GM21528 (cell line): ENCODE results near the gene GBP7.

Source experiments
- ATAC-seq: cut with Tn5 transposase; IDR thresholded peaks from one replicate; pipeline ENCODE4 v1.9.1; 2021; ENCODE audit warnings: mild to moderate bottlenecking, moderate library complexity; ENCODE audit not compliant: unreplicated experiment, low FRiP score

GBP7 gene

DNA sequence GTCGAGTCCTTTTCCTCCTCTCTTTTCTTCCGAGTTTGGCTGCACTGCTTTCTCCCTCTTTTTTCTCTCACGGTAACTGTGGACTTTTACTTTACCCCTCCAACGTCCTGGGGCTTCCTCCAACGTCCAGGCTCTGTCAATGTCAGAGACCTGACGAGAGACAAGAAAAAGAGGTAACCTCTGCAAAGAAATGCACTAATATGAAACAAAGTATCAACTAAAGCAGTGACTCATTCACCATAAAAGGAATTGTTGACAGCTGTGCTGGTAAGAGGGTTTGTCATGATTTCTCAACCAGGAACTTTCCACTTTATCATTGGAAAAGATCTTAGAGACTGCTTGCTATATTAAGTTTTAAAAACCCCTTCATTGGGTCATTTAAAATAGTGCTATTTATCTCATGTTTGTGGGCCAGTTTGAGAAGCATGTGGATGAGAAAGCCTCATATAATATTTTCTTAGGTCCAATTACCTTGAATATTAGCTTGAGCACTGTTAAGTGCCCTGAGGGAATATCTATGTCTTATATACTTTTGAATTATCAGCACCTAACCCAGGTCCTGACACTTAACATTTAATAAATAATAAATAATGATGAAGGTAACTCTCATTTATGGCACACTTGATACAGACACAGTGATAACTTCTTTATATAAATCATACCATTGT, 49.8 kb downstream of the GBP7 start, which contains the start of gene GBP2:
Gene GBP2 (minus strand): TSS at position 202 of the 668 bp plus-strand sequence. CDS start 4,148 bp downstream, outside the sequence.
- peak; percentile 67 for ATAC-seq

DNA sequence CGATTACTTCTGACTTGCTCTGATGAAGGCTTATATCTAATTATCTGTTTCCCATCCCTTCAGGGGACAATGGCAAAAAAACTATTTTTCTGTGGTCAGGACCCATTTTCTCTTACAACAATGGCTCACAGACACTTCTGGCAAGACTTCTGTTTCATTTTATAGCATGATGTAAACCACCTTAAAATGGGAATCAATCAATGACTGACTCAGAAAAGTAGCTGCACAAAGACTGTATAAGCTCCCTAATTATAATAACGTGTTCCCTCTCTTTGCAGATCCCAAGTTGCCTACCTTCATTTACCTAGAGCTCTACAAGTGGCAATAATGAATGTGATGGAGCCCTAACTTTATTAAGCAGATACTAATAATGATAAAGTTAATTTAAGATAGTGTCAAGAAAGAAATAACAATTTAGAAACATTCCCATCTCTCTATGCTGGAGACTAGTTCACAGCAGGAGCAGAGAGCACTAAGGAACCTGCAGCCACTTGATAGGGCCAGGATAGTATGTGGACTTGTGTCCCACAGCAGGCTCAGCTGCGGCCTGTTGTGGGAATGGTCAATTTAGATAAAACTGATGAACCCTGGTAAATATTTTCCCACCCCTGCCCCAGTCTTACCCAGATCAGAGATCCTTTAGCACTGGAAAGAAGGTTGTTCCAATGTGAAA, 50.4 kb downstream of the GBP7 start:
- peak; percentile 37 for ATAC-seq

DNA sequence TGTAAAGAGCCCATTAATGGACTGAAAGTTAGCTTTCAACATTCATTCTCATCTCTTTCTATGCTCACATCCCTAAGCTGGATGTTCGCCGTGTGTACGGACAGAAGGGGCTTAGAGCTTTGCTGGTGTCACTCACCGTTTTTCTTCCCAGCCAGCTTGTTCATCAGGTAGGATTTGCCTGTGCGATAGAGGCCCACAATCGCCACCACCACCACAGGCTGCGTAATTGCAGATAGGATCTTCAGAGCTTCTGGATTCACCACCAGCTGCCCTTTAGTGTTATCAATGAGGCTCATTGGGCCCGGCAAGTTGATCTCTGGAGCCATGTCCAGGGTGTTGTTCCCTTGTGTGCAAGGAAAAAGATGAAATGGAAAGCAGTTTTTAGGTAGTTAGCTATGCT, 54.2 kb downstream of the GBP7 start:
- ATAC-seq = no peak

DNA sequence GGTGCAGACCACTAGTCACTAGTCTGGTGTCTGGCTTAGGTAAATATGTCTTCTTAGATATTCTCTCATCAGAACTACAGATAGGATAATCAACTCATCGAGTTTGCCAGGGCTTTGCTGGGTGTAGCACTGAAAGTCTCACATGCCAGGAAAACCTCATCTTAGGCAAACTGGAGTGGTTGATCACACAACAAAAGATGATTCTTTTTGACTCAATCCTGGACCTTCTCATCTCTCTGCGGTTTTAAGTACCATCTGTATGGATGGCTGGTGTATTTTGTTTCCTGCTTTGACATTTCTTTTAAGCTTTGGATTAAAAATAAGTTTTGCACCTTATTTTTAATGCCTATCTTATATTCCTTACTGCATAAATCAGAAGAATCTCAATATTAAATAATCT, 61.1 kb downstream of the GBP7 start:
- ATAC-seq = no peak

DNA sequence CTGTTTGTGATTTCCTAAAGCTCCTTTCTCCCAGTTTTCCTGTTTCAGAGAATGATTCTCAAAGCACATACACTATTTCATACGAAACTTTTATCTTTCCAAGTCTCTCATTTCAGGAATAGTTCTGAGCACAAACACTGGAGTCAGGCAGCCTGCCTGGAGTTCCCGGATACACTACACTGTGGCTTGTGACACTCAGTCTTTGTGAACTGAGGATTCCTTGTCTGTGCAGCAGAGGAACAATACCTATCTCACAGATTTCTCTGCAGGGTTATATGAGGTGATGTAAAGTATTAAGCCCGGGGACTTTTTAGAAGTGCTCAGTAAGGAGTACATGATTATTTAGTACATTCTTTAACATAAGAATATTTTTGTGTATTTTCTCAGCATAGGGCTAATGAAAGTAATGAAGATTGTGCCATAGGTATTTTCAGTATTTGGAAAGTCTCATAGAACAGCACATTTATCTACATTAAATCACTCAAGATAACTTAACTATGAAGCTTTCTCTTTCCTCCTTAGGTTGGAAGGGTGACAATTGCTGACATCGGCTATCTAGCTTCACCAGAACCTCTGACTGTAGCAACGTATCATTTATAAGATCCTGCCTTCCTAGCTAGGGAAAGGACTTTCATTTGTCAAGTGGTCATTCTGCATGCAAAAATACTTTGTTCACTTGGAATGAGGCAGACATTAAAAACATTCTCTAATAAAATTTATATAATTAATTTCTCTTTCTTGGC, 62.8 kb downstream of the GBP7 start:
- ATAC-seq = no peak

DNA sequence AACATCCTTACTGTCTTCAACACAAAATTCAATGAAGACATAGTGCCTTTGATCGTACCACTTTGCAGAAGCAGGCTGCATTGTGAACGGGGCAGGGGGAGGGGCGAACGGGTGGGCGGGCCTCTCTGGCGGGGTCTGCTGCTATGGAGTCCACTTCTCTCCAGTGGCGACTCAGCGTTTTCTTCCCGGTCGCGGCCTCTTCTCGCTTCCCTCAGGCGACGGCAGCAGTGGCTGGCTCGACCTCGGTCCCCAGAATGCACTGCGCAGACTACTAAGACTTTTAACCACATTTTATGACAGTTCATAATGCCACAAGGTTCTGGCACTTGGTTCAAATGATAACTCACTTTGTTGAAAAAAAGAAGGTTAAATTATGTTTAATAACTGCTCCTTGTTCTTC, 71.1 kb downstream of the GBP7 start:
- no peak for ATAC-seq

DNA sequence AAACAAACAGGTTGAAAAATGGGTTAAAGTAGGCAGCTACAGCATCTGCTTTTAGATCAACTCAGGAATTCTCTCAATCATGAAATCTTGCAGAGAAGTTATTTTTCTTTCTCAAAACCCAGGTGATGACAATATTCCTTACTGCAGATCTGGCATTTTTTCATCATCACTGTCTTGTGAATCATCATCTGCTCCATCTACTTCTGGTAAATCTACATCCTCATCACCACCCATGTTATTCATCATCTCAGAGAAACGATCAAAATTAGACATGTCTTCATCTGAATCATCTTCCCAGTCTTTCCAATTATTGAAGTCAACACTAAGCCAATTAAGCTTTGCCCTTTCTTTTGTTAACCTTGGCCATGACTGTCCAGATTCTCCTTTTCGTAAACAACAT, 71.7 kb downstream of the GBP7 start:
- ATAC-seq = no peak

DNA sequence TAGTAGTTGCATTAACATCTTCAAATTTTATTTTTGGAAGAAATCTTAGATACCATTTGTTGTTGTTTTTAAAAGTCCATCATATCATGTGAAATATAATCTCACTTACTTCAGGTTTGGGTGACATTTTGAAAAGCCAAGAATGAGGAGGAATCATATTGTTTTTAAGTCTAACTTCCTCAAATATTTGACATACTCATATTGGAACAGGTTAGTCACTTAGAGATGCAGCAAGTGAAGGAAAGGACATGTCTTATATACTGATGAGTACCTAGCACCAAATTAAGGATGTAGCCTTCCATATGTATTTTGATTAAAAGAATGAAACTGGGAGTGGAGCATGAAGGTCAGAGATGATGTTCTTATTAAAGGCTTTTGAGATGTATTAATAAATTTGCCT, 73.8 kb downstream of the GBP7 start:
- ATAC-seq = no peak

DNA sequence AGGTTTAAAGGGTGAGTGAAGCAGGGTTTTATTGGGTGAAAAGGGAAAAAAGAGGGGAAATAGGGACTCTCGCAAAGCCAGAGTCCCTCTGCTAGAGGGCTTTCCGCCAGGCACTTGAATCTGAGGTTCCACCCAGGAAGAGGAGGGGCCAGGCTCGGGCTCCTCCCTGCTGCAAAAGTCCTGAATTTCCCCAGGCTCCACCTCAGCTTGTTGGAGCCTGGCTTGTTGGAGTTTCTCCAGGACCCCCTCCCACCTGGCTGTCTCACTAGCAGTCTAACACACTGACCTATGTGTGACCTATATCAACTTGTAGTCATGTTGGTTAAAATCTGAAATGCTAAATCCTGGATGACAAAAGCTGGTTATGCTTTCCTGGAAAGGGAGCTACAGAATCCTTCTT, 75.4 kb downstream of the GBP7 start:
- no peak for ATAC-seq

DNA sequence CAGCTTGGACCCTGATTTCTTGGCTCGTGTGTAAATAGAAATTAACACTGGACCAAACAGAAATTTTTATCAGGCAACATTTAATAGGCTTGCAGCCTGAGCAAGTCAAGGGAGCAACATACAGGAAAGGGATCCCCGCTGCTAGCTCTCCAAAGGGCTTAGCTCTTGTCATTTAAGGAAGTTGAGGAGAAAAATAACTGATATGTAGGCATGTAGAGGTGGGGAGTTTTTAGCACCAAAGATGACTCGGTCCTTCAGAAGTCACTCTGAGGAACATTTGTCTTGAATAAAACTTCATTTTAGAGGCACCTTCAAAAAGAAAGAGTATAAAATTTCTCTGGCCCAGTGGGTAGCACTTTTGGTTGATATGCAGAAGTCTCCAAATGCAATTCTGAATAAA, 76.9 kb downstream of the GBP7 start:
- ATAC-seq = no peak

DNA sequence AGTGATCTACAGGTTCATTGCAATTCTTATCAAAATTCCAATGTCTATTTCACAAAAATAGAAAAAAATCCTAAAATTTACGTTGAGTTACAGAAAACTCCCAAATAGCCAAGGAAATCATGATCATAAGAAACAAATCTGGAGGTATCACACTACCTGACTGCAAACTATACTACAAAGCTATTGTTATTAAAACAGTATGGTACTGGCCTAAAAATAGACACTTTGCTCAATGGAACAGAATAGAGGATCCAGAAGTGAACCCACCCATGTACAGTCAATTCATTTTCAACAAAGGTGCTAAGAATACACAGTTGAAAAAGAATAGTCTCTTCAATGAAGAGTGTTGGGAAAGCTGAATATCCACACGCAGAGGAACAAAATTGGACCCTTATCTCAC, 80.1 kb downstream of the GBP7 start:
- ATAC-seq = no peak

DNA sequence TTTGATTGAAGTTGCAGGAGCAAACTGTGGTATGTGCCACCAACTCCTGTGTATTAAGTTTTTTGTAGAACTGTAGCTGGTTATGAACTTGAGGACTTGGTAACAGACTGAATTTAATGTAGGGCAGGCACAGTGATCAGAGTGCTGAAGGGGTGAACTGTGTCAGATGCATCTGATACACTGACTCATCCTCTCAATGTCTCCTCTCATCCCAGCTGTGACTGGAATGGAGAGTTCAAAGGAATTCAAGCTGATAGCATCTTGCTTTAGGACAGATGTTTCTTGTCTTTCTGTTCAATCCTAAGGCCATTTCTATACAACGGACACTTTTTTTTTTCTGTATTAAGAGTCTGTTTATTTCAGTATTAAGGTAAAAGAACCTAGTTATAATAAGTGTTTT, 85.8 kb downstream of the GBP7 start:
- no peak for ATAC-seq

DNA sequence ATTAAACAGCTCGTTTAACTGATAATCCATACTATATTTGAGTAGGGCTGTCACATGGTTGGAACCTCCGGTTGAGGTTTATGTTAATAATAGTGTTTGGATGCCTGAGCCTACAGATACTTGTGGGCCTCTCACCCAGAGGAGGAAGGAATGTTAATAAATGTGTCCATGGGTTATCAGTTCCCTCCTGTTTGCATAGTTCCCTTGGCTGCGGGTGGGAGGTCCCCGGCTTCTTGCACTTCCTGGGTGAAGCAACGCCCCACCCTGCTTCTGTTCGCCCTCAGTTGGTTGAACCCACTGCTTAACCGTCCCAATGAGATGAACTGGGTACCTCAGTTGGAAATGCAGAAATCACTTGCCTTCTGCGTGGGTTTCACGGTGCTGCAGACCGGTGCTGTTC, 87.2 kb downstream of the GBP7 start:
- no peak for ATAC-seq

DNA sequence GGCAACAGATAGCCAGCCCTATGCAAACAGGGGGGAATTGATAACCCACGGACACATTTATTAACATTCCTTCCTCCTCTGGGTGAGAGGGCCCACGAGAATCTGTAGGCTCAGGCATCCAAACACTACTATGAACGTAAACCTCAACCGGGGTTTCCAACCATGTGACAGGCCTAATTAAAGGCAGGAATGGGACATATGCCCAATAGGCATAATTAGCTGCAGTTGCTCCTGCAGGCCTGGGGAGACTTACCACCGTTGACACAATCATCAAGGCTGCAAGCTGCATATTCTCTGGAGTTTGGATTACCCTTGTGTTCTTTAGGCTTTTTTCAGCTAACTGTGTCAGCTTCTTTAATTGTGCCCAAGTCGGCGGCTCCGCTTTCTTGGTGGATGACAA, 88.6 kb downstream of the GBP7 start:
- no peak for ATAC-seq

DNA sequence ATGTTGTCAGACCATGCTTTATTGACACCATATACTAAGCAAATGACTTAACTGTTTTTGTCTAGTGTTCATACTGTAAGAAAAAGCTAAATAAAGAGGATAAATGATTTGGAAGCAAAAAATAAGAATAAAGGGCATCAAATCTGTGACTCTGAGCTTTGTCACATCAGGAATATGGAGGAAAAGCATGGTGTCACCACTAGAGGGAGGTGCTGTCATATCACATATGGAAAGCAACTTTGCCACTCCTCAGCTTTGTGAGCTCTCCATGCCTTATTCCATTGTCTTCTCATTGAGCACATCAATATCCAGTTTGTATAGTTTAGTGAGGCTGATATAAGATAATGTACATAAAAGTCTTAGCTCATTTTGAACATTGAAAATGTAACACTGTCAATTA, 90.0 kb downstream of the GBP7 start:
- ATAC-seq = no peak
